ENCODE measurements around the gene ALK. TPM values are rescaled to one million over a fixed set of nuclear protein-coding genes. Genes with fewer than 3 reads are reported as not detected.
A peak's percentile ranks its signal among the peaks of the same experiment; 100 is the strongest.

The ALK gene
- total RNA-seq, 4 donors from 2014 or later, result 0.32 to 0.42 TPM; not detected in 2

- DNase-seq (ENCODE audit: low spot score in 2 of 2), result no peak
- Histone ChIP-seq H3K4me1 (peaks cover 12% of the 10 kb centered on the region), H3K36me3 (no peaks in the 10 kb centered on the region), H3K27ac (no peak overlapping the region), H3K9me3 (no peaks in the 10 kb centered on the region), H3K4me3 (no peak overlapping the region), H3K27me3 (no peaks in the 10 kb centered on the region)
- no peak for TF ChIP-seq POLR2AphosphoS5 (IDR thresholded peaks at IDR 0.05)
- no peak for TF ChIP-seq EP300 (IDR thresholded peaks at IDR 0.05)
- no peak for TF ChIP-seq CTCF (IDR thresholded peaks at IDR 0.05)
- no peak for TF ChIP-seq POLR2A (IDR thresholded peaks at IDR 0.05)
- 77% methylated on average over 3 of the region's 3 CpGs for WGBS
Measured at GRCh38 chr2:29329899-29330298, 591.5 kb downstream of the ALK start.

- no peak for DNase-seq (ENCODE audit: low spot score in 2 of 2)
- no peak for TF ChIP-seq CTCF (IDR thresholded peaks at IDR 0.05)
- TF ChIP-seq EP300 (IDR thresholded peaks at IDR 0.05), result no peak
- Histone ChIP-seq H3K27ac (no peak overlapping the region), H3K4me3 (no peak overlapping the region), H3K4me1 (peaks cover 12% of the 10 kb centered on the region), H3K9me3 (no peaks in the 10 kb centered on the region), H3K27me3 (peaks cover 1% of the 10 kb centered on the region), H3K36me3 (no peaks in the 10 kb centered on the region)
- 38% methylated on average over 8 of the region's 8 CpGs for WGBS
Measured at GRCh38 chr2:29326926-29327325, 594.5 kb downstream of the ALK start.

GRCh38 chr2:29325544-29325943 lies 595.8 kb downstream of the ALK start:
- peaks cover 4% of the 10 kb centered on the region for H3K27me3 ChIP-seq
- no peak for DNase-seq (ENCODE audit: low spot score in 2 of 2)
- H3K9me3 ChIP-seq, result no peaks in the 10 kb centered on the region
- no peaks in the 10 kb centered on the region for H3K36me3 ChIP-seq
- peak overlapping the region; percentile 68 for H3K27ac ChIP-seq
- TF ChIP-seq EP300 (IDR thresholded peaks at IDR 0.05), result no peak
- 47% methylated on average over 3 of the region's 3 CpGs for WGBS
- H3K4me1 ChIP-seq, result peaks cover 12% of the 10 kb centered on the region
- no peak overlapping the region for H3K4me3 ChIP-seq

- Histone ChIP-seq H3K27me3 (peaks cover 4% of the 10 kb centered on the region), H3K36me3 (no peaks in the 10 kb centered on the region), H3K4me1 (peaks cover 12% of the 10 kb centered on the region), H3K4me3 (no peak overlapping the region), H3K9me3 (no peaks in the 10 kb centered on the region), H3K27ac (no peak overlapping the region)
- no peak for TF ChIP-seq POLR2AphosphoS5 (IDR thresholded peaks at IDR 0.05)
- no peak for TF ChIP-seq POLR2A (IDR thresholded peaks at IDR 0.05)
- TF ChIP-seq EP300 (IDR thresholded peaks at IDR 0.05), result no peak
- TF ChIP-seq CTCF (IDR thresholded peaks at IDR 0.05), result no peak
- WGBS, result 59% methylated on average over 3 of the region's 3 CpGs
- no peak for DNase-seq (ENCODE audit: low spot score in 2 of 2)
Measured at GRCh38 chr2:29323961-29324360, 597.4 kb downstream of the ALK start.

- no peak for DNase-seq (ENCODE audit: low spot score in 2 of 2)
- Histone ChIP-seq H3K27ac (no peak overlapping the region), H3K27me3 (peaks cover 4% of the 10 kb centered on the region), H3K9me3 (no peaks in the 10 kb centered on the region), H3K4me3 (no peak overlapping the region), H3K36me3 (no peaks in the 10 kb centered on the region), H3K4me1 (peaks cover 12% of the 10 kb centered on the region)
- WGBS, result 70% methylated on average over 2 of the region's 2 CpGs
- TF ChIP-seq POLR2A (IDR thresholded peaks at IDR 0.05) (no peak), POLR2AphosphoS5 (IDR thresholded peaks at IDR 0.05) (no peak), CTCF (IDR thresholded peaks at IDR 0.05) (no peak), EP300 (IDR thresholded peaks at IDR 0.05) (no peak)
Measured at GRCh38 chr2:29323301-29323700, 598.1 kb downstream of the ALK start.

GRCh38 chr2:29322011-29322410 lies 599.4 kb downstream of the ALK start:
- Histone ChIP-seq H3K4me1 (peaks cover 15% of the 10 kb centered on the region), H3K27me3 (peaks cover 4% of the 10 kb centered on the region), H3K9me3 (no peaks in the 10 kb centered on the region), H3K27ac (no peak overlapping the region), H3K36me3 (no peaks in the 10 kb centered on the region), H3K4me3 (no peak overlapping the region)
- 47% methylated on average over 2 of the region's 2 CpGs for WGBS
- DNase-seq (ENCODE audit: low spot score in 2 of 2), result no peak
- TF ChIP-seq CTCF (IDR thresholded peaks at IDR 0.05) (no peak), POLR2A (IDR thresholded peaks at IDR 0.05) (no peak), EP300 (IDR thresholded peaks at IDR 0.05) (no peak), POLR2AphosphoS5 (IDR thresholded peaks at IDR 0.05) (no peak)
